Adipocyte (in vitro differentiated cells): Measurements from ENCODE around the gene ARHGEF28.

Experiments
- DNase-seq: peaks from one replicate; pipeline ENCODE4 v3.0.0-alpha.2; 2015; ENCODE audit warnings: low read depth
- H3K27me3 ChIP-seq: replicated peaks from 2 replicates; pipeline ENCODE4 v1.7.0; 2013; ENCODE audit warnings: mild to moderate bottlenecking, low read length, moderate library complexity; ENCODE audit not compliant: control insufficient read depth, insufficient read depth
- H3K36me3 ChIP-seq: 2 replicates; pipeline ENCODE4 v1.7.0; 2013; ENCODE audit warnings: low read length, mild to moderate bottlenecking, moderate library complexity; ENCODE audit not compliant: control insufficient read depth, insufficient read depth, severe bottlenecking
- H3K4me1 ChIP-seq: 2 replicates; pipeline ENCODE4 v1.7.0; 2013; ENCODE audit warnings: mild to moderate bottlenecking, low read length, moderate library complexity; ENCODE audit not compliant: control insufficient read depth, insufficient read depth
- H3K4me3 ChIP-seq: 2 replicates; pipeline ENCODE4 v1.7.0; 2013; ENCODE audit warnings: mild to moderate bottlenecking, low read length, moderate library complexity
- H3K9ac ChIP-seq: 2 replicates; pipeline ENCODE4 v1.7.0; 2013; ENCODE audit warnings: mild to moderate bottlenecking, low read length, moderate library complexity
- H3K9me3 ChIP-seq: 2 replicates; pipeline ENCODE4 v1.7.0; 2013; ENCODE audit warnings: mild to moderate bottlenecking, low read length, moderate library complexity; ENCODE audit not compliant: control insufficient read depth

ARHGEF28 gene

GRCh38 chr5:73867345-73868335 is 241.6 kb downstream of the ARHGEF28 start:
- no peaks in the 10 kb centered on the region for H3K27me3 ChIP-seq
- no peak overlapping the region for H3K4me3 ChIP-seq
- DNase-seq, result peak; percentile 66
- H3K36me3 ChIP-seq, result no peaks in the 10 kb centered on the region
- no peaks in the 10 kb centered on the region for H3K9me3 ChIP-seq
- H3K9ac ChIP-seq, result no peak overlapping the region
- H3K4me1 ChIP-seq, result peaks cover 15% of the 10 kb centered on the region

- Histone ChIP-seq H3K9ac (no peak overlapping the region), H3K4me1 (no peaks in the 10 kb centered on the region), H3K27me3 (no peaks in the 10 kb centered on the region), H3K9me3 (no peaks in the 10 kb centered on the region), H3K4me3 (no peak overlapping the region), H3K36me3 (no peaks in the 10 kb centered on the region)
- no peak for DNase-seq
These were observed 257.6 kb downstream of the ARHGEF28 start for GRCh38 chr5:73883646-73884045.

- peaks cover 4% of the 10 kb centered on the region for H3K4me1 ChIP-seq
- H3K36me3 ChIP-seq, result no peaks in the 10 kb centered on the region
- DNase-seq, result peak; percentile 64
These were observed 261.7 kb downstream of the ARHGEF28 start for GRCh38 chr5:73887688-73888087.

GRCh38 chr5:73890569-73890968 is 264.6 kb downstream of the ARHGEF28 start:
- Histone ChIP-seq H3K9me3 (no peaks in the 10 kb centered on the region), H3K9ac (no peak overlapping the region), H3K36me3 (no peaks in the 10 kb centered on the region), H3K4me1 (peaks cover 13% of the 10 kb centered on the region), H3K27me3 (no peaks in the 10 kb centered on the region), H3K4me3 (no peak overlapping the region)
- no peak for DNase-seq

More at GRCh38 chr5:73887688-73888087, 261.7 kb downstream of the ARHGEF28 start:
- no peak overlapping the region for H3K4me3 ChIP-seq
- no peaks in the 10 kb centered on the region for H3K9me3 ChIP-seq
- H3K27me3 ChIP-seq, result no peaks in the 10 kb centered on the region
- H3K9ac ChIP-seq, result no peak overlapping the region

- peaks cover 13% of the 10 kb centered on the region for H3K4me1 ChIP-seq
- H3K9me3 ChIP-seq, result no peaks in the 10 kb centered on the region
- DNase-seq, result no peak
- no peak overlapping the region for H3K4me3 ChIP-seq
- H3K27me3 ChIP-seq, result no peaks in the 10 kb centered on the region
- no peaks in the 10 kb centered on the region for H3K36me3 ChIP-seq
- no peak overlapping the region for H3K9ac ChIP-seq
These were observed 266.2 kb downstream of the ARHGEF28 start for GRCh38 chr5:73892218-73892617.

GRCh38 chr5:73892806-73893205 is 266.8 kb downstream of the ARHGEF28 start:
- Histone ChIP-seq H3K36me3 (no peaks in the 10 kb centered on the region), H3K27me3 (no peaks in the 10 kb centered on the region), H3K4me3 (peak overlapping the region; percentile 12), H3K9me3 (no peaks in the 10 kb centered on the region), H3K4me1 (peaks cover 13% of the 10 kb centered on the region), H3K9ac (no peak overlapping the region)
- DNase-seq, result peak; percentile 89

GRCh38 chr5:73893813-73894212 is 267.8 kb downstream of the ARHGEF28 start:
- Histone ChIP-seq H3K4me3 (no peak overlapping the region), H3K4me1 (peaks cover 13% of the 10 kb centered on the region), H3K9ac (no peak overlapping the region), H3K27me3 (no peaks in the 10 kb centered on the region), H3K9me3 (no peaks in the 10 kb centered on the region), H3K36me3 (no peaks in the 10 kb centered on the region)
- DNase-seq, result peak; percentile 30

GRCh38 chr5:73894860-73895259 is 268.9 kb downstream of the ARHGEF28 start:
- Histone ChIP-seq H3K27me3 (no peaks in the 10 kb centered on the region), H3K4me1 (peaks cover 13% of the 10 kb centered on the region), H3K36me3 (no peaks in the 10 kb centered on the region), H3K9ac (no peak overlapping the region), H3K4me3 (no peak overlapping the region), H3K9me3 (no peaks in the 10 kb centered on the region)
- DNase-seq, result no peak

GRCh38 chr5:73895471-73895870 is 269.5 kb downstream of the ARHGEF28 start:
- DNase-seq, result no peak

GRCh38 chr5:73896097-73896496 is 270.1 kb downstream of the ARHGEF28 start:
- no peaks in the 10 kb centered on the region for H3K27me3 ChIP-seq
- no peak overlapping the region for H3K4me3 ChIP-seq
- H3K36me3 ChIP-seq, result no peaks in the 10 kb centered on the region
- peaks cover 19% of the 10 kb centered on the region for H3K4me1 ChIP-seq
- H3K9me3 ChIP-seq, result no peaks in the 10 kb centered on the region
- DNase-seq, result no peak
- H3K9ac ChIP-seq, result no peak overlapping the region

More at GRCh38 chr5:73895471-73895870, 269.5 kb downstream of the ARHGEF28 start:
- no peaks in the 10 kb centered on the region for H3K36me3 ChIP-seq
- H3K9ac ChIP-seq, result no peak overlapping the region
- H3K27me3 ChIP-seq, result no peaks in the 10 kb centered on the region
- H3K4me1 ChIP-seq, result peaks cover 13% of the 10 kb centered on the region
- H3K4me3 ChIP-seq, result no peak overlapping the region
- H3K9me3 ChIP-seq, result no peaks in the 10 kb centered on the region

- Histone ChIP-seq H3K9ac (no peak overlapping the region), H3K36me3 (no peaks in the 10 kb centered on the region)
These were observed 270.7 kb downstream of the ARHGEF28 start for GRCh38 chr5:73896668-73897067.

More at GRCh38 chr5:73896668-73897067, 270.7 kb downstream of the ARHGEF28 start:
- DNase-seq, result no peak
- no peaks in the 10 kb centered on the region for H3K27me3 ChIP-seq
- no peak overlapping the region for H3K4me3 ChIP-seq
- H3K9me3 ChIP-seq, result no peaks in the 10 kb centered on the region
- H3K4me1 ChIP-seq, result peaks cover 25% of the 10 kb centered on the region
